PC-3 (cell line): ENCODE data around the gene CYP4V2. TPM values are rescaled to one million over a fixed set of nuclear protein-coding genes. Genes with fewer than 3 reads are reported as not detected.

Source experiments
- ATAC-seq: fragments of 200-7000 bp; cut with Tn5 transposase; 2 replicates; pipeline ENCODE4 v1.9.1; 2020; ENCODE audit warnings: mild to moderate bottlenecking, moderate library complexity
- BruUV-seq: library from RNA; stranded (reverse); fragments of 400-500 nt; replicated peaks from 2 replicates; lab custom pipeline; 2021; lab: Mats Ljungman, UMichigan
- CTCF ChIA-PET: fragments of 300-600 bp; sonication (Branson Sonifier 250); formaldehyde crosslinking; loops from one replicate; lab custom pipeline; 2022; ENCODE audit warnings: antibody characterized with exemption; lab: Charles Lee
- POLR2A ChIA-PET: fragments of 300-600 bp; sonication (Branson Sonifier 250); formaldehyde crosslinking; loops from one replicate; lab custom pipeline; 2022; ENCODE audit warnings: antibody characterized with exemption; ENCODE audit not compliant: unreplicated experiment; lab: Charles Lee
- DNase-seq: peaks from one replicate; pipeline ENCODE4 v3.0.0-alpha.2; 2015
- H2AFZ ChIP-seq: fragments of 300-600 bp; sonication (generic); 2 replicates; pipeline ENCODE4 v1.6.0; 2016; ENCODE audit warnings: antibody characterized with exemption, low read length
- H3F3A ChIP-seq: fragments of 300-600 bp; sonication (generic); one replicate; pipeline ENCODE4 v1.6.0; 2017; ENCODE audit warnings: antibody characterized with exemption, low read length, control low read depth, mild to moderate bottlenecking; ENCODE audit not compliant: unreplicated experiment
- H3K27ac ChIP-seq: fragments of 300-600 bp; sonication (generic); 2 replicates; pipeline ENCODE4 v1.5.1; 2016; ENCODE audit warnings: mild to moderate bottlenecking, low read length
- H3K27me3 ChIP-seq: fragments of 300-600 bp; sonication (generic); 2 replicates; pipeline ENCODE4 v1.6.1; 2016; ENCODE audit warnings: low read length, mixed read lengths
- H3K36me3 ChIP-seq: fragments of 300-600 bp; sonication (generic); 2 replicates; pipeline ENCODE4 v1.6.1; 2016; ENCODE audit warnings: low read depth, mixed run types, low read length, mixed read lengths
- H3K4me1 ChIP-seq: fragments of 300-600 bp; sonication (generic); 2 replicates; pipeline ENCODE4 v1.5.1; 2016; ENCODE audit warnings: low read length; ENCODE audit not compliant: insufficient read depth
- H3K4me2 ChIP-seq: fragments of 300-600 bp; sonication (generic); 2 replicates; pipeline ENCODE4 v1.6.0; 2016; ENCODE audit warnings: low read length
- H3K4me3 ChIP-seq: fragments of 300-600 bp; sonication (generic); 2 replicates; pipeline ENCODE4 v1.5.1; 2016; ENCODE audit warnings: mild to moderate bottlenecking, low read length, mixed read lengths
- H3K79me2 ChIP-seq: fragments of 300-600 bp; sonication (generic); 2 replicates; pipeline ENCODE4 v1.6.1; 2017; ENCODE audit warnings: low read length, mixed read lengths
- H3K9ac ChIP-seq: fragments of 300-600 bp; sonication (generic); 2 replicates; pipeline ENCODE4 v1.6.0; 2016; ENCODE audit warnings: mild to moderate bottlenecking, low read length
- H3K9me2 ChIP-seq: fragments of 300-600 bp; sonication (generic); replicated peaks from 2 replicates; pipeline ENCODE4 v1.6.1; 2016; ENCODE audit warnings: mixed run types, low read length, mixed read lengths
- H3K9me3 ChIP-seq: fragments of 300-600 bp; sonication (generic); 2 replicates; pipeline ENCODE4 v1.6.1; 2016; ENCODE audit warnings: low read length, mixed read lengths
- H4K20me1 ChIP-seq: fragments of 300-600 bp; sonication (generic); 2 replicates; pipeline ENCODE4 v1.6.1; 2016; ENCODE audit warnings: low read length, mixed read lengths
- CTCF ChIP-seq: fragments of 300-600 bp; sonication (generic); conservative IDR thresholded peaks from 2 replicates; pipeline ENCODE4 v1.5.1; 2017; ENCODE audit warnings: antibody characterized with exemption, low read depth, mild to moderate bottlenecking, low read length
- EZH2 ChIP-seq: fragments of 300-600 bp; sonication (generic); IDR thresholded peaks from one replicate; pipeline ENCODE4 v1.6.1; 2017; ENCODE audit warnings: antibody characterized with exemption, mild to moderate bottlenecking, low read length; ENCODE audit not compliant: unreplicated experiment
- EZH2phosphoT487 ChIP-seq: fragments of 300-600 bp; sonication (generic); IDR thresholded peaks from 2 replicates; pipeline ENCODE4 v1.6.1; 2018; ENCODE audit warnings: mild to moderate bottlenecking, antibody characterized with exemption, low read length, borderline replicate concordance
- intact Hi-C: fragments of 100-400 bp; cut with micrococcal nuclease; formaldehyde crosslinking; loops from 2 replicates; pipeline ENCODE4 v1.9.0; 2023
- total RNA-seq: library from RNA; depleted of rRNA; stranded (reverse); fragments of >200 nt; gene quantifications from 2 replicates; pipeline ENCODE4 v1.2.3, GENCODE V29; 2014

The CYP4V2 gene
- total RNA-seq, 1 experiment from 2014 or later: 0.69 TPM

- no peaks in the 10 kb centered on the region for H3K9me3 ChIP-seq
Observed at GRCh38 chr4:186150926-186151325, 40.4 kb upstream of the CYP4V2 start.

GRCh38 chr4:186151499-186151898 lies 39.9 kb upstream of the CYP4V2 start:
- Histone ChIP-seq H3K27ac (no peak overlapping the region), H3K27me3 (peaks cover 3% of the 10 kb centered on the region), H3K36me3 (no peaks in the 10 kb centered on the region), H3K4me2 (no peak overlapping the region), H3K4me1 (no peaks in the 10 kb centered on the region), H4K20me1 (no peaks in the 10 kb centered on the region), H3K4me3 (no peak overlapping the region), H3K9ac (no peak overlapping the region), H3K79me2 (no peaks in the 10 kb centered on the region), H2AFZ (no peak overlapping the region), H3K9me2 (no peaks in the 10 kb centered on the region), H3F3A (no peaks in the 10 kb centered on the region), H3K9me3 (no peaks in the 10 kb centered on the region)
- CTCF ChIA-PET: no interaction called here
- TF ChIP-seq EZH2 (no peak), EZH2phosphoT487 (no peak), CTCF (no peak)
- BruUV-seq: no TSS peak
- POLR2A ChIA-PET: no interaction called here
- intact Hi-C loops: no loop called here
- ATAC-seq (no peak), DNase-seq (no peak)

More at GRCh38 chr4:186150926-186151325, 40.4 kb upstream of the CYP4V2 start:
- Histone ChIP-seq H3K4me3 (no peak overlapping the region), H3K9ac (no peak overlapping the region), H4K20me1 (no peaks in the 10 kb centered on the region), H3K79me2 (no peaks in the 10 kb centered on the region), H3K4me1 (no peaks in the 10 kb centered on the region), H3F3A (no peaks in the 10 kb centered on the region), H3K27ac (no peak overlapping the region), H3K27me3 (peaks cover 9% of the 10 kb centered on the region), H3K9me2 (no peaks in the 10 kb centered on the region), H3K4me2 (no peak overlapping the region), H3K36me3 (no peaks in the 10 kb centered on the region), H2AFZ (no peak overlapping the region)
- ChIA-PET CTCF (no interaction called here), POLR2A (no interaction called here)
- BruUV-seq: no TSS peak
- intact Hi-C loops: no loop called here
- ATAC-seq (no peak), DNase-seq (no peak)
- TF ChIP-seq CTCF (no peak), EZH2phosphoT487 (no peak), EZH2 (no peak)

GRCh38 chr4:186158021-186158813 lies 33.1 kb upstream of the CYP4V2 start:
- Histone ChIP-seq H3K27me3 (peaks cover 7% of the 10 kb centered on the region; the same call in 1 of the 2 replicates), H3K4me2 (no peak overlapping the region), H3F3A (no peaks in the 10 kb centered on the region), H3K79me2 (no peaks in the 10 kb centered on the region), H3K9me3 (no peaks in the 10 kb centered on the region), H4K20me1 (no peaks in the 10 kb centered on the region), H3K4me3 (no peak overlapping the region), H3K9me2 (no peaks in the 10 kb centered on the region), H3K9ac (no peak overlapping the region), H3K4me1 (no peaks in the 10 kb centered on the region), H2AFZ (no peak overlapping the region), H3K27ac (no peak overlapping the region), H3K36me3 (no peaks in the 10 kb centered on the region)
- POLR2A ChIA-PET: no interaction called here
- ATAC-seq (no peak), DNase-seq (no peak)
- intact Hi-C loops: no loop called here
- BruUV-seq: no TSS peak
- CTCF ChIA-PET: interaction anchor here (0.5 kb wide), 2 partner anchors 81 to 1062 kb away, joined by 4 to 6 read pairs; no protein-coding TSS in a partner anchor
- TF ChIP-seq CTCF: no peak
- TF ChIP-seq EZH2: no peak
- TF ChIP-seq EZH2phosphoT487: no peak
